ENCODE results near the gene ROBO1. TPM values are rescaled to one million over a fixed set of nuclear protein-coding genes. Genes with fewer than 3 reads are reported as not detected.

Gene ROBO1
- total RNA-seq, 1 experiment from 2014 or later: 32.2 TPM

DNA sequence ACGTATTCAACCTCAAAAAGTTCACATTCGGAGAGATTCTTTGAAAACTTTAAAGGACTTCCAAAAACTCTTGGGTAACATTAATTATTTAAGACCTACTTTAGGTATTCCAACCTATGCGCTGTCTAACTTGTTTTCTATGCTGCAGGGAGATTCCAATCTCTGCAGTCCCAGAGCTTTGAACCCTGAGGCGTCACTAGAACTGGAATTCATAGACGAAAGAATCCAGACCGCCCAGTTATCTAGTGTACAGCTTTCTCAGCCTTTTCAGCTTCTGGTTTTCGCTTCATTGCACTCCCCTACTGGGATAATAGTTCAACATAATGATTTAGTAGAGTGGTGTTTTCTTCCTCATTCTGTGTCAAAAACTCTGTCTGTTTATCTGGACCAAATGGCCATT, 711.3 kb downstream of the ROBO1 start:
- ChIA-PET CTCF (interaction anchor here (0.7 kb wide), 1 partner anchor 8 kb away, joined by 3 read pairs; no protein-coding TSS in a partner anchor), POLR2A (no interaction called here)
- H3K9me3 Mint-ChIP-seq (ENCODE audit: unreplicated experiment): peaks cover 15% of the 10 kb centered on the region
- no peak overlapping the region for H3K27ac Mint-ChIP-seq (ENCODE audit: low read depth, unreplicated experiment)
- TF ChIP-seq, protein P1, sequence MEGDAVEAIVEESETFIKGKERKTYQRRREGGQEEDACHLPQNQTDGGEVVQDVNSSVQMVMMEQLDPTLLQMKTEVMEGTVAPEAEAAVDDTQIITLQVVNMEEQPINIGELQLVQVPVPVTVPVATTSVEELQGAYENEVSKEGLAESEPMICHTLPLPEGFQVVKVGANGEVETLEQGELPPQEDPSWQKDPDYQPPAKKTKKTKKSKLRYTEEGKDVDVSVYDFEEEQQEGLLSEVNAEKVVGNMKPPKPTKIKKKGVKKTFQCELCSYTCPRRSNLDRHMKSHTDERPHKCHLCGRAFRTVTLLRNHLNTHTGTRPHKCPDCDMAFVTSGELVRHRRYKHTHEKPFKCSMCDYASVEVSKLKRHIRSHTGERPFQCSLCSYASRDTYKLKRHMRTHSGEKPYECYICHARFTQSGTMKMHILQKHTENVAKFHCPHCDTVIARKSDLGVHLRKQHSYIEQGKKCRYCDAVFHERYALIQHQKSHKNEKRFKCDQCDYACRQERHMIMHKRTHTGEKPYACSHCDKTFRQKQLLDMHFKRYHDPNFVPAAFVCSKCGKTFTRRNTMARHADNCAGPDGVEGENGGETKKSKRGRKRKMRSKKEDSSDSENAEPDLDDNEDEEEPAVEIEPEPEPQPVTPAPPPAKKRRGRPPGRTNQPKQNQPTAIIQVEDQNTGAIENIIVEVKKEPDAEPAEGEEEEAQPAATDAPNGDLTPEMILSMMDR (IDR thresholded peaks at IDR 0.05; ENCODE audit: unreplicated experiment): no peak
- peaks cover 20% of the 10 kb centered on the region for H3K27me3 Mint-ChIP-seq (ENCODE audit: insufficient read depth, unreplicated experiment)
- intact Hi-C loops (cut with micrococcal nuclease): no loop called here
- H3K4me1 Mint-ChIP-seq (ENCODE audit: insufficient read depth, unreplicated experiment): no peaks in the 10 kb centered on the region
- H3K4me3 Mint-ChIP-seq (ENCODE audit: unreplicated experiment): no peak overlapping the region
- no peaks in the 10 kb centered on the region for H3K36me3 Mint-ChIP-seq (ENCODE audit: insufficient read depth, unreplicated experiment)
- BruUV-seq (replicated peaks): no TSS peak
- no peak for DNase-seq (ENCODE audit: unreplicated experiment)

DNA sequence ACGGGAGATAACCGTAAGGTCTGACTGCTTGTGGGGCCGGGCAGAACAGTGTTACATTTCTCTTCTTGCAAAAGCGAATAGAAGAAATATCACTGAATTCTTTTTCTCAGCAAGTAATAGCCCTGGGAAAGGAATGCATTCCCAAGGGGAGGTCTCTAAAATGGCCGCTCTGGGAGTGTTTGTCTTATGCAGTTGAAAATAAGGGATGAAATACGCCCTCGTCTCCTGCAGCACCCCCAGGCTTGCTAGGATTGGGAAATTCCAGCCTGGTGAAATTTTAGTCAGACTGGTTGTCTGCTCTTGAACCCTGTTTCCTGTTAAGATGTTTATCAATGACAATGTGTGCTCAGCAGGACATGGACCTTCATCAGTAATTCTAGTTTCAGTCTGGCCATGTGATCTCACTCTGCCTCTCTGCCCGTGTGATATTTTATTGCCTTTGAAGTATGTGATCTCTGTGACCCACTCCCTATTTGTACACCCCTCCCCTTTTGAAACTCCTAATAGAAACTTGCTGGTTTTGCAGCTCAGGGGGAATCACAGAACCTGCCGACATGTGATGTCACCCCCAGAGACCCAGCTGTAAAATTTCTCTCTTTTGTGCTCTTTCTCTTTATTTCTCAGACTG, 715.6 kb downstream of the ROBO1 start:
- no peak for DNase-seq (ENCODE audit: unreplicated experiment)

DNA sequence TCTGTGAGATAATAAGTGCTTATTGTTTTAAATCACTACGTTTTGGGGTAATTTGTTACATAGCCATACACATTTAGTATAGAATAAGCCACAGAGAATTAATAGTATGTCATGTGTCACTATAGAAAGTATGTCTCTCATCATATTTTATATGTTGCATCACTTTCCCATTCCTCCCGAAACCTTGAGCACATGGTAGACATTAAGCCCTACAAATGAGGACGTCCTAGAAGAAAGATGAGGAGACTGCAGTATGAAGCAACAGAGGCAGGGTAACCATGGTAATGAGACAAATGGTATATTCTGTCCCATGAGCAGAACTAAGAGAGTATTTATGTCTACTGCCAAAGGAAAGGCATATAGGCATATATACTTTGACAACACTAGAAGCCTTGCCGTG, 720.2 kb downstream of the ROBO1 start:
- TF ChIP-seq, protein P1 (IDR thresholded peaks at IDR 0.05; ENCODE audit: unreplicated experiment): no peak
- Mint-ChIP-seq H3K27ac (ENCODE audit: low read depth, unreplicated experiment) (no peak overlapping the region), H3K4me1 (ENCODE audit: insufficient read depth, unreplicated experiment) (no peaks in the 10 kb centered on the region), H3K9me3 (ENCODE audit: unreplicated experiment) (peaks cover 9% of the 10 kb centered on the region), H3K27me3 (ENCODE audit: insufficient read depth, unreplicated experiment) (no peaks in the 10 kb centered on the region), H3K36me3 (ENCODE audit: insufficient read depth, unreplicated experiment) (no peaks in the 10 kb centered on the region), H3K4me3 (ENCODE audit: unreplicated experiment) (no peak overlapping the region)
- ChIA-PET POLR2A (interaction anchor here (0.6 kb wide), 2 partner anchors 592 to 1700 kb away, joined by 4 read pairs; no protein-coding TSS in a partner anchor), CTCF (interaction anchor here (1.1 to 1.2 kb wide), 2 partner anchors 9 to 38 kb away, joined by 3 read pairs; no protein-coding TSS in a partner anchor)
- no peak for DNase-seq (ENCODE audit: unreplicated experiment)
- BruUV-seq (replicated peaks): no TSS peak
- intact Hi-C loops (cut with micrococcal nuclease): no loop called here

More for the DNA sequence above, 715.6 kb downstream of the ROBO1 start:
- ChIA-PET POLR2A (no interaction called here), CTCF (no interaction called here)
- H3K27me3 Mint-ChIP-seq (ENCODE audit: insufficient read depth, unreplicated experiment): peaks cover 2% of the 10 kb centered on the region
- TF ChIP-seq, protein P1 (IDR thresholded peaks at IDR 0.05; ENCODE audit: unreplicated experiment): no peak
- H3K36me3 Mint-ChIP-seq (ENCODE audit: insufficient read depth, unreplicated experiment): no peaks in the 10 kb centered on the region
- no peak overlapping the region for H3K27ac Mint-ChIP-seq (ENCODE audit: low read depth, unreplicated experiment)
- no peak overlapping the region for H3K4me3 Mint-ChIP-seq (ENCODE audit: unreplicated experiment)
- intact Hi-C loops (cut with micrococcal nuclease): no loop called here
- peaks cover 18% of the 10 kb centered on the region for H3K9me3 Mint-ChIP-seq (ENCODE audit: unreplicated experiment)
- BruUV-seq (replicated peaks): no TSS peak
- no peaks in the 10 kb centered on the region for H3K4me1 Mint-ChIP-seq (ENCODE audit: insufficient read depth, unreplicated experiment)

DNA sequence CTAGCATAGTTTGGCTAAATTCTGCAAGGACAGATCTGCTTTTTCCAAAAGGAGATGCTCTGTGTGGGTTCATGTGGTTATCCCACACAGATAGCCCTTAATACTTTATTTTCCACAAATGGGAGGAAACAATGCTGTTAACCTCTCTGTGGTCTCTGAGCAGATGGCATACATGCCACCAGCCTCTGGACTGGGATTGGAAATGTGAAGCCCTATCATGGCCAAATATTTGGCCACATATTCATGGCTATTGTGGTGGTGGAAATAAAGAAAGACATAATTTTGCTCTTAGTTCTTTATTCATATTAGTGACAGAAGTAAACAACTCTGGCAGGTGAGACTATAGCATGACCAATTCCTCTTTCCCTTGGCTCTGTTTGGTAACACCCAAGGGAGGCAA, 726.2 kb downstream of the ROBO1 start:
- intact Hi-C loops (cut with micrococcal nuclease): no loop called here
- ChIA-PET CTCF (no interaction called here), POLR2A (no interaction called here)
- Mint-ChIP-seq H3K4me1 (ENCODE audit: insufficient read depth, unreplicated experiment) (peaks cover 18% of the 10 kb centered on the region), H3K27me3 (ENCODE audit: insufficient read depth, unreplicated experiment) (no peaks in the 10 kb centered on the region), H3K9me3 (ENCODE audit: unreplicated experiment) (no peaks in the 10 kb centered on the region), H3K4me3 (ENCODE audit: unreplicated experiment) (no peak overlapping the region), H3K36me3 (ENCODE audit: insufficient read depth, unreplicated experiment) (no peaks in the 10 kb centered on the region), H3K27ac (ENCODE audit: low read depth, unreplicated experiment) (no peak overlapping the region)
- no TSS peak for BruUV-seq (replicated peaks)
- TF ChIP-seq, protein P1 (IDR thresholded peaks at IDR 0.05; ENCODE audit: unreplicated experiment): no peak
- DNase-seq (ENCODE audit: unreplicated experiment): no peak

Data from MCF 10A (cell line).